Prostate gland (tissue), 2 donors: ENCODE measurements around the gene GRN. TPM values are rescaled to one million over a fixed set of nuclear protein-coding genes. Genes with fewer than 3 reads are reported as not detected.
A peak's percentile ranks its signal among the peaks of the same experiment; 100 is the strongest.
"Not testable (repeated sequence)": the region's sequence is repeated elsewhere in the genome, so short reads cannot be mapped to it uniquely, and the experiment has no call there.

Experiments
- DNase-seq: peaks from one replicate; pipeline ENCODE4 v3.0.0-alpha.2; 2019; ENCODE audit warnings: low spot score
- H3K27ac ChIP-seq, 2 donors: fragments of 200-600 bp; sonication (generic); 2 replicates each; pipeline ENCODE4 v1.5.1; 2017 to 2019
- H3K27me3 ChIP-seq: fragments of 200-600 bp; sonication (generic); replicated peaks from 2 replicates; pipeline ENCODE4 v1.5.1; 2019; ENCODE audit not compliant: insufficient read depth
- H3K36me3 ChIP-seq, 2 donors: fragments of 200-600 bp; sonication (generic); 1 replicate in 1 of 2; 2 replicates in 1 of 2; pipeline versions ENCODE4 v1.5.1 to v1.8.1; 2017 to 2019
- H3K4me1 ChIP-seq: fragments of 200-600 bp; sonication (generic); replicated peaks from 2 replicates; pipeline ENCODE4 v1.5.1; 2019
- H3K4me3 ChIP-seq, 2 donors: fragments of 200-600 bp; sonication (generic); 2 replicates each; pipeline ENCODE4 v1.5.1; 2017 to 2019
- H3K9me3 ChIP-seq: fragments of 200-600 bp; sonication (generic); 2 replicates; pipeline ENCODE4 v1.5.1; 2017
- CTCF ChIP-seq, 4 experiments: fragments of 200-600 bp in 2 of 4; fragments of 450-650 bp in 2 of 4; sonication (generic) in 2 of 4; IDR thresholded peaks; 1 replicate in 3 of 4; 2 replicates in 1 of 4; pipeline ENCODE4 v1.5.1; 2016 to 2019; ENCODE audit warnings: antibody characterized with exemption in 4 of 4, mild to moderate bottlenecking in 2 of 4, moderate library complexity in 2 of 4
- POLR2A ChIP-seq: fragments of 450-650 bp; IDR thresholded peaks from one replicate; pipeline ENCODE4 v1.6.1; 2016; ENCODE audit warnings: antibody characterized with exemption, mild to moderate bottlenecking
- POLR2AphosphoS5 ChIP-seq: sonication (generic); formaldehyde crosslinking; IDR thresholded peaks from one replicate; pipeline ENCODE4 v1.6.1; 2017; ENCODE audit warnings: antibody characterized with exemption
- WGBS: methylation state at CpG from one replicate; pipeline ENCODE4 v1.1.5; 2018; 5-methylcytosine and 5-hydroxymethylcytosine counted together
- intact Hi-C: fragments of 100-400 bp; cut with DNase I; formaldehyde crosslinking; loops from one replicate; pipeline ENCODE4 v1.14.2; 2022
- total RNA-seq, 2 donors: library from RNA; depleted of rRNA; stranded (reverse); fragments of >200 nt; gene quantifications; one replicate each; pipeline ENCODE4 v1.1.0, GENCODE V29; 2016

The GRN gene
- total RNA-seq, 2 donors from 2014 or later = 319 to 404 TPM

GRCh38 chr17:44361292-44362260, 16.5 kb downstream of the GRN start:
- H3K36me3 ChIP-seq = no peaks in the 10 kb centered on the region
- H3K27ac ChIP-seq = no peak overlapping the region
- H3K4me3 ChIP-seq = no peak overlapping the region
- no peaks in the 10 kb centered on the region for H3K4me1 ChIP-seq
- no peak for DNase-seq
- TF ChIP-seq POLR2AphosphoS5 = no peak
- TF ChIP-seq POLR2A = no peak
- TF ChIP-seq CTCF (IDR thresholded peaks at IDR 0.05) = no peak
- H3K27me3 ChIP-seq = no peaks in the 10 kb centered on the region
- no peaks in the 10 kb centered on the region for H3K9me3 ChIP-seq
- WGBS = 60% methylated on average over 11 of the region's 11 CpGs
- intact Hi-C loops = no loop called here

- no peak overlapping the region for H3K27ac ChIP-seq
- WGBS = 15% methylated on average over 10 of the region's 11 CpGs
- intact Hi-C loops = no loop called here
- H3K36me3 ChIP-seq = no peaks in the 10 kb centered on the region
- H3K4me1 ChIP-seq = no peaks in the 10 kb centered on the region
- no peaks in the 10 kb centered on the region for H3K9me3 ChIP-seq
- DNase-seq = no peak
- H3K4me3 ChIP-seq = peak overlapping the region in 1 of 2 donors; percentile 46
- TF ChIP-seq POLR2AphosphoS5 (no peak), CTCF (IDR thresholded peaks at IDR 0.05) (no peak), POLR2A (no peak)
- H3K27me3 ChIP-seq = no peaks in the 10 kb centered on the region
These were observed 17.4 kb downstream of the GRN start for GRCh38 chr17:44362459-44362948.

GRCh38 chr17:44362949-44363612, 18.0 kb downstream of the GRN start:
- no peaks in the 10 kb centered on the region for H3K9me3 ChIP-seq
- TF ChIP-seq POLR2A = no peak
- TF ChIP-seq POLR2AphosphoS5 = no peak
- no peak for TF ChIP-seq CTCF (IDR thresholded peaks at IDR 0.05)
- intact Hi-C loops = no loop called here
- no peaks in the 10 kb centered on the region for H3K36me3 ChIP-seq
- no peaks in the 10 kb centered on the region for H3K27me3 ChIP-seq
- WGBS = 2% methylated on average over 32 of the region's 45 CpGs
- DNase-seq = no peak
- peak overlapping the region; percentile 5 to 19 for H3K27ac ChIP-seq
- no peaks in the 10 kb centered on the region for H3K4me1 ChIP-seq
- peak overlapping the region; percentile 46 to 55 for H3K4me3 ChIP-seq

GRCh38 chr17:44363613-44364159, 18.6 kb downstream of the GRN start, which contains the start of gene FAM171A2:
FAM171A2 (minus strand) TSS chr17:44363853; CDS start chr17:44363714, 139 bp downstream.
- Histone ChIP-seq H3K36me3 (no peaks in the 10 kb centered on the region), H3K27me3 (no peaks in the 10 kb centered on the region), H3K4me1 (no peaks in the 10 kb centered on the region), H3K27ac (peak within 1 kb of the TSS; percentile 5 to 19), H3K4me3 (peak within 1 kb of the TSS; percentile 46 to 55), H3K9me3 (no peaks in the 10 kb centered on the region)
- TF ChIP-seq CTCF (IDR thresholded peaks at IDR 0.05) (peak; percentile 47 to 76 (median 62)), POLR2A (no peak)
- intact Hi-C loops = no loop called here
- no peak for DNase-seq
- under 1% methylated on average over 9 of the region's 63 CpGs for whole genome bisulfite sequencing

- intact Hi-C loops, H3K36me3 ChIP-seq, DNase-seq, H3K9me3 ChIP-seq, H3K27me3 ChIP-seq, H3K4me1 ChIP-seq, H3K4me3 ChIP-seq, H3K27ac ChIP-seq: not testable (repeated sequence)
- 91% methylated on average over 5 of the region's 5 CpGs for WGBS
These were observed 19.9 kb downstream of the GRN start for GRCh38 chr17:44365051-44365450.
